Psoas muscle (tissue), 8 donors: ENCODE data around the gene GALE. TPM values are rescaled to one million over a fixed set of nuclear protein-coding genes. Genes with fewer than 3 reads are reported as not detected.
A peak's percentile ranks its signal among the peaks of the same experiment; 100 is the strongest.

Experiments
- ATAC-seq, 4 donors: fragments of 200-7000 bp; cut with Tn5 transposase; one replicate each; pipeline ENCODE4 v1.9.1; 2020; ENCODE audit warnings: moderate library complexity in 3 of 4, mild to moderate bottlenecking in 2 of 4
- DNase-seq, 2 donors: peaks; one replicate each; pipeline ENCODE4 v3.0.0-alpha.2; 2020
- H3K27ac ChIP-seq: fragments of 200-600 bp; one replicate; pipeline ENCODE4 v1.8.0; 2022
- H3K27me3 ChIP-seq, 3 donors: fragments of 200-600 bp in 1 of 3; one replicate each; pipeline versions ENCODE4 v1.6.1 to v1.8.0; 2013 to 2022; ENCODE audit warnings: low read length in 2 of 3, mild to moderate bottlenecking in 2 of 3, moderate library complexity in 1 of 3; ENCODE audit not compliant: insufficient read depth in 3 of 3
- H3K36me3 ChIP-seq, 2 donors: fragments of 200-600 bp in 1 of 2; one replicate each; pipeline versions ENCODE4 v1.6.1 to v1.8.0; 2013 to 2022; ENCODE audit warnings: low read depth in 1 of 2, mild to moderate bottlenecking in 1 of 2, moderate library complexity in 1 of 2; ENCODE audit not compliant: insufficient read depth in 1 of 2
- H3K4me1 ChIP-seq: fragments of 200-600 bp; one replicate; pipeline ENCODE4 v1.8.0; 2022
- H3K4me3 ChIP-seq: fragments of 200-600 bp; one replicate; pipeline ENCODE4 v1.8.0; 2022; ENCODE audit warnings: mild to moderate bottlenecking
- H3K9me3 ChIP-seq: fragments of 200-600 bp; one replicate; pipeline ENCODE4 v1.8.0; 2022
- CTCF ChIP-seq: fragments of 200-600 bp; IDR thresholded peaks from one replicate; pipeline ENCODE4 v1.8.0; 2022; ENCODE audit warnings: antibody characterized with exemption
- WGBS, 3 donors: extraction: QIAGEN DNeasy Blood & Tissue Kit; methylation state at CpG; one replicate each; pipeline versions ENCODE4 v1.1.6 to v1.1.7; 2013; 5-methylcytosine and 5-hydroxymethylcytosine counted together
- intact Hi-C, 2 donors: fragments of 100-400 bp; cut with DNase I; formaldehyde crosslinking; loops; one replicate each; pipeline versions ENCODE4 v1.11.0 to v1.14.2; 2022
- polyA plus RNA-seq, 3 donors: library from polyadenylated mRNA; stranded (reverse); fragments of 200-250 nt; gene quantifications; one replicate each; pipeline ENCODE4 v1.2.3, GENCODE V29; 2013
- total RNA-seq, 4 donors: library from RNA; stranded (reverse); fragmentation: NEBNext Ultra II Directional in 2 of 4; extraction: Animal tissue kit (Norgen Biotek cat#: 25700) in 2 of 4; gene quantifications; one replicate each; pipeline versions ENCODE4 v1.2.1 to v1.2.4, GENCODE V29; 2021 to 2023
- donor health status: healthy with polysubstance abuse.
- donor health status: DM: no; HTN: no; CAD: no; lungs with moderate emphysema.
- donor health status: Bipolar disorder and iron deficiency.
- donor health status: healthy.
- donor health status: DM: yes; HTN: yes; CAD: no.
- donor health status: DM: no; HTN: no; CAD: no.
- donor health status: DM: no; HTN: no; CAD: no.
- donor health status: DM: yes; HTN: yes; CAD: no.

Gene GALE
- total and polyA plus RNA-seq, 7 donors: 6.4 to 69.9 (median 7.7) TPM

- H3K27ac ChIP-seq: peak overlapping the region; percentile 97
- WGBS, 3 donors: 45 to 58% (median 55%) methylated on average over 7 of the region's 7 CpGs
- intact Hi-C loops: no loop called here
These were observed 23.2 kb upstream of the GALE start for GRCh38 chr1:23823767-23824166.

GRCh38 chr1:23817633-23818032 lies 17.1 kb upstream of the GALE start:
- H3K27me3 ChIP-seq: no peaks in the 10 kb centered on the region
- TF ChIP-seq CTCF: no peak
- H3K27ac ChIP-seq: no peak overlapping the region
- H3K4me1 ChIP-seq: no peaks in the 10 kb centered on the region
- H3K4me3 ChIP-seq: no peak overlapping the region
- peaks cover 3 to 78% of the 10 kb centered on the region in 2 donors for H3K36me3 ChIP-seq
- no peak for DNase-seq
- intact Hi-C loops: no loop called here
- ATAC-seq: no peak
- WGBS, 3 donors: 89 to 95% (median 91%) methylated on average over 3 of the region's 3 CpGs
- H3K9me3 ChIP-seq: no peaks in the 10 kb centered on the region

More at GRCh38 chr1:23823767-23824166, 23.2 kb upstream of the GALE start:
- TF ChIP-seq CTCF: no peak
- H3K4me1 ChIP-seq: peaks cover 15% of the 10 kb centered on the region
- H3K9me3 ChIP-seq: no peaks in the 10 kb centered on the region
- peak in 3 of 4 donors; percentile 54 to 61 (median 57) for ATAC-seq
- DNase-seq: no peak
- H3K27me3 ChIP-seq: no peaks in the 10 kb centered on the region
- H3K36me3 ChIP-seq: peaks cover 0 to 16% of the 10 kb centered on the region in 2 donors
- peak overlapping the region; percentile 93 for H3K4me3 ChIP-seq

DNA sequence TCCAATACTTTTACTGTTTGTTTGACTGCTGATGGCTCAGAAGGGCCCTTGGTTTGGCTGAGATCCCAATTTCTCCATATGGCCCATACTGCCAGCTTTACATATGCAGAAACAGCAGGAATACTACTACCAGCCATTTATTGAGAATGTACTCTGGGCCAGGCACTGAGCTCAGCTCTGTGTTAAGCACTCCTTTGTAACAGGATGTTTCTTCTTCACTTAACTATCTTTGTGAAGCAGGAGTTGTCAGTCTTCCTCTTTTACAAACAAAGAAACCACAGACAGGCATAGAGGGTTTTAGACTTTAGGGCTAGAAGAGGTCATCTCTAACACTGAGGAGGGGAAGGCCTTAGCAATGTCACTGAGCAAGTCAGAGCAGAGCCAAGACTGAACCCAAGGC lies 16.4 kb upstream of the GALE start:
- intact Hi-C loops: no loop called here
- H3K4me3 ChIP-seq: no peak overlapping the region
- no peaks in the 10 kb centered on the region for H3K27me3 ChIP-seq
- no peak overlapping the region for H3K27ac ChIP-seq
- peaks cover 3 to 85% of the 10 kb centered on the region in 2 donors for H3K36me3 ChIP-seq
- DNase-seq (no peak), ATAC-seq (no peak)
- TF ChIP-seq CTCF: no peak
- H3K9me3 ChIP-seq: no peaks in the 10 kb centered on the region
- no peaks in the 10 kb centered on the region for H3K4me1 ChIP-seq

- TF ChIP-seq CTCF: no peak
- DNase-seq: no peak
- ATAC-seq: peak in 3 of 4 donors; percentile 41 to 81 (median 79)
- Histone ChIP-seq H3K27me3 (no peaks in the 10 kb centered on the region), H3K9me3 (no peaks in the 10 kb centered on the region), H3K36me3 (peaks cover 3 to 89% of the 10 kb centered on the region in 2 donors), H3K27ac (peak overlapping the region; percentile 16), H3K4me3 (no peak overlapping the region), H3K4me1 (no peaks in the 10 kb centered on the region)
- WGBS, 3 donors: 41 to 46% (median 43%) methylated on average over 3 of the region's 3 CpGs
- intact Hi-C loops: no loop called here
These were observed 15.8 kb upstream of the GALE start for GRCh38 chr1:23816361-23816760.

DNA sequence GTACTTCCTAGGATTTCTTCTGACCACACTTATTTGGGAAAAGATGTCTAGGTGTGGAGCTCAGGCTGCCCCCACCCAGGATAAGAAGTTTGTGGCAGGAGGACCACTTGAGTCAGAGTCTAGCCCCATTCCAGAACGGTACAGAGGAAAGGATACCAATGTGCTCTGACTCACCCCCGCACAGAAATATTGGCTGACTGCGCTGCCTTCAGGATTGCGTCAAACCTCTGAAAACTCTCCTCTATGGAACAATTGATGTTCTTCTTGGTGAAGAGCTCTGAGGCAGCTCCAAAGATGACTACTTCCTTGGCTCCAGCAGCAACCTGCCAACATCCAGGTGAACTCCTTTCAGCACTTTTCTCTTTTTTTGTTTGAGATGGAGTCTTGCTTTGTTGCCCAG lies 13.5 kb upstream of the GALE start:
- no peak for TF ChIP-seq CTCF
- no peak overlapping the region for H3K4me3 ChIP-seq
- ATAC-seq (no peak), DNase-seq (no peak)
- WGBS, 3 donors: 89 to 93% (median 92%) methylated on average over 4 of the region's 4 CpGs
- peaks cover 3 to 74% of the 10 kb centered on the region in 2 donors for H3K36me3 ChIP-seq
- no peak overlapping the region for H3K27ac ChIP-seq
- intact Hi-C loops: loop anchor here (5.0 kb wide), 2 partner anchors 53 to 103 kb away; partner anchors contain the start of gene FUCA1 (in 1 of the 2)
- no peaks in the 10 kb centered on the region for H3K4me1 ChIP-seq
- no peaks in the 10 kb centered on the region for H3K27me3 ChIP-seq
- H3K9me3 ChIP-seq: no peaks in the 10 kb centered on the region
